ENCODE data around the gene RPN2. TPM values are rescaled to one million over a fixed set of nuclear protein-coding genes. Genes with fewer than 3 reads are reported as not detected.

RPN2 gene
- total and polyA plus RNA-seq, 9 of the 15 experiments (the other 6 are each of a cell fraction or from before 2014, with no cell fraction given): 168 to 548 (median 325) TPM

DNA sequence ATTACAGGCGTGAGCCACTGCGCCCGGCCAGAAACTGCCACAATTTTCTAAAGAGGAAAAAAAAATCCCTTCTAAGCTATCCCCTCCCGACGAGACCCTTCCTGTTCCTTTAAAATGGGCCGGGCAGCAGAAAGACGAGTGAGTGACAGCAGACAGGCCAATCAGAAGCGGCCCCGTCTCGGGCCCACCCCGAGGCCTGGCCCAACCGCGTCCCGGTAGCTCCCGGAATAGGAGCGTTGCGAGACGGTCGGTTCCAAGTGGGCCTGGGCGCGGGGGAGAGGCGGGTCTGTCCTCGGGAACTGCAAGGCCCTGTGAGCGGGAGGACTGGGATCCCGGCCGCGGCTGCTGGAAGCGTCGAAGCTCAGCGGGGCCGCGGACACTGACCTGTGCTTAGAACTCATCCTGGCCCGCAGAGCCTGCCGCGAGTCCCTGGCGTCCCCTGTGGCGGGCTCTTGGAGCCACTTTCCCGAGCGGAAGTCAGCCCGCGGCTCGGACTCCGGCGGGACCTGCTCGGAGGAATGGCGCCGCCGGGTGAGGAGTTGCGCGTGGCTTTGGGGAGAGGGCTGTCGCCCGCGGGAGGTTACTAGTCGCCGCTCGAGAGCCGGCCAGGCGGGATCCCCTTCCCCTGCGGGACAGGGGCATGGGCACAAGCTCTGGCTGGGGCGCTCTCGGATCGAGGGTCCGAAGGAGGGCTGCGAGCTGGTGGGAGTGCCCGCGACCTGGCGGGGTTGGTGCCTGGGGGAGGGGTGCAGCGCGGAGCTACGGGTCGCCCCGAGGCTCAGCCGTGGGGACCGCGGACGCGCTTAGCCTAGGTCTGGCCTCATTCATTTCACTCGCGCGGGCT is at the start of gene RPN2, which contains the start of gene MROH8 (continued):
- peak; percentile 68 to 91 (median 87) for TF ChIP-seq YY1 (IDR thresholded peaks at IDR 0.05; ENCODE audit: borderline replicate concordance in 1 of 3, control insufficient read depth in 1 of 3, extremely low read depth in 1 of 3, insufficient read depth in 3 of 3, insufficient read length in 1 of 3, insufficient replicate concordance in 2 of 3, low read depth in 1 of 3, low read length in 2 of 3)
- TF ChIP-seq, protein P1, sequence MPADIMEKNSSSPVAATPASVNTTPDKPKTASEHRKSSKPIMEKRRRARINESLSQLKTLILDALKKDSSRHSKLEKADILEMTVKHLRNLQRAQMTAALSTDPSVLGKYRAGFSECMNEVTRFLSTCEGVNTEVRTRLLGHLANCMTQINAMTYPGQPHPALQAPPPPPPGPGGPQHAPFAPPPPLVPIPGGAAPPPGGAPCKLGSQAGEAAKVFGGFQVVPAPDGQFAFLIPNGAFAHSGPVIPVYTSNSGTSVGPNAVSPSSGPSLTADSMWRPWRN (IDR thresholded peaks at IDR 0.05; ENCODE audit: low read depth): no peak
- no peak for TF ChIP-seq GABPB2 (CRISPR knock-in tag; conservative IDR thresholded peaks at IDR 0.05)
- no peak for TF ChIP-seq ZNF583 (CRISPR knock-in tag; IDR thresholded peaks at IDR 0.05)
- 0 out of 2 replicates have a peak, but pooled peaks have one; percentile 12 for TF ChIP-seq GTF2E2 (tag; IDR thresholded peaks at IDR 0.05)
- 0 out of 2 replicates have a peak, but pooled peaks have one; percentile 54 for TF ChIP-seq SREBF1 (IDR thresholded peaks at IDR 0.05; ENCODE audit: borderline replicate concordance, low read depth, low read length)
- no peak for TF ChIP-seq HNRNPK (IDR thresholded peaks at IDR 0.05; ENCODE audit: low read depth, low read length, poor library complexity, severe bottlenecking)
- TF ChIP-seq CBFA2T3 (IDR thresholded peaks at IDR 0.05): peak; percentile 21; the same call in 1 of the 2 replicates
- no peak for TF ChIP-seq CHD1 (IDR thresholded peaks at IDR 0.05; ENCODE audit: low read length)
- no peak; the same call in 1 of the 2 replicates for TF ChIP-seq CEBPG (CRISPR knock-in tag; IDR thresholded peaks at IDR 0.05)
- no peak for TF ChIP-seq CEBPG (tag; conservative IDR thresholded peaks at IDR 0.05 in 1 of 2, IDR thresholded peaks at IDR 0.05 in 1 of 2)
- TF ChIP-seq ZNF79 (CRISPR knock-in tag; IDR thresholded peaks at IDR 0.05; ENCODE audit: low read depth): no peak
- no peak for TF ChIP-seq RHOXF2B (CRISPR knock-in tag; conservative IDR thresholded peaks at IDR 0.05)
- no peak; the same call in 1 of the 2 replicates for TF ChIP-seq ZC3H4 (CRISPR knock-in tag; IDR thresholded peaks at IDR 0.05; ENCODE audit: borderline replicate concordance)
- TF ChIP-seq, protein P2, sequence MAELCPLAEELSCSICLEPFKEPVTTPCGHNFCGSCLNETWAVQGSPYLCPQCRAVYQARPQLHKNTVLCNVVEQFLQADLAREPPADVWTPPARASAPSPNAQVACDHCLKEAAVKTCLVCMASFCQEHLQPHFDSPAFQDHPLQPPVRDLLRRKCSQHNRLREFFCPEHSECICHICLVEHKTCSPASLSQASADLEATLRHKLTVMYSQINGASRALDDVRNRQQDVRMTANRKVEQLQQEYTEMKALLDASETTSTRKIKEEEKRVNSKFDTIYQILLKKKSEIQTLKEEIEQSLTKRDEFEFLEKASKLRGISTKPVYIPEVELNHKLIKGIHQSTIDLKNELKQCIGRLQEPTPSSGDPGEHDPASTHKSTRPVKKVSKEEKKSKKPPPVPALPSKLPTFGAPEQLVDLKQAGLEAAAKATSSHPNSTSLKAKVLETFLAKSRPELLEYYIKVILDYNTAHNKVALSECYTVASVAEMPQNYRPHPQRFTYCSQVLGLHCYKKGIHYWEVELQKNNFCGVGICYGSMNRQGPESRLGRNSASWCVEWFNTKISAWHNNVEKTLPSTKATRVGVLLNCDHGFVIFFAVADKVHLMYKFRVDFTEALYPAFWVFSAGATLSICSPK (IDR thresholded peaks at IDR 0.05; ENCODE audit: borderline replicate concordance): no peak
- TF ChIP-seq, protein P3, sequence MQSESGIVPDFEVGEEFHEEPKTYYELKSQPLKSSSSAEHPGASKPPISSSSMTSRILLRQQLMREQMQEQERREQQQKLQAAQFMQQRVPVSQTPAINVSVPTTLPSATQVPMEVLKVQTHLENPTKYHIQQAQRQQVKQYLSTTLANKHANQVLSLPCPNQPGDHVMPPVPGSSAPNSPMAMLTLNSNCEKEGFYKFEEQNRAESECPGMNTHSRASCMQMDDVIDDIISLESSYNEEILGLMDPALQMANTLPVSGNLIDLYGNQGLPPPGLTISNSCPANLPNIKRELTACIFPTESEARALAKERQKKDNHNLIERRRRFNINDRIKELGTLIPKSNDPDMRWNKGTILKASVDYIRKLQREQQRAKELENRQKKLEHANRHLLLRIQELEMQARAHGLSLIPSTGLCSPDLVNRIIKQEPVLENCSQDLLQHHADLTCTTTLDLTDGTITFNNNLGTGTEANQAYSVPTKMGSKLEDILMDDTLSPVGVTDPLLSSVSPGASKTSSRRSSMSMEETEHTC (IDR thresholded peaks at IDR 0.05): no peak
- peak; percentile 89 for TF ChIP-seq POLR2H (tag; IDR thresholded peaks at IDR 0.05; ENCODE audit: low read depth)
- TF ChIP-seq PCBP2 (IDR thresholded peaks at IDR 0.05; ENCODE audit: low read depth, low read length, poor library complexity, severe bottlenecking): no peak
- peak; percentile 56 for TF ChIP-seq POU5F1 (IDR thresholded peaks at IDR 0.05; ENCODE audit: borderline replicate concordance, low read depth, low read length, partially characterized antibody)
- TF ChIP-seq HMG20A (CRISPR knock-in tag; conservative IDR thresholded peaks at IDR 0.05): no peak
- TF ChIP-seq, protein P4, sequence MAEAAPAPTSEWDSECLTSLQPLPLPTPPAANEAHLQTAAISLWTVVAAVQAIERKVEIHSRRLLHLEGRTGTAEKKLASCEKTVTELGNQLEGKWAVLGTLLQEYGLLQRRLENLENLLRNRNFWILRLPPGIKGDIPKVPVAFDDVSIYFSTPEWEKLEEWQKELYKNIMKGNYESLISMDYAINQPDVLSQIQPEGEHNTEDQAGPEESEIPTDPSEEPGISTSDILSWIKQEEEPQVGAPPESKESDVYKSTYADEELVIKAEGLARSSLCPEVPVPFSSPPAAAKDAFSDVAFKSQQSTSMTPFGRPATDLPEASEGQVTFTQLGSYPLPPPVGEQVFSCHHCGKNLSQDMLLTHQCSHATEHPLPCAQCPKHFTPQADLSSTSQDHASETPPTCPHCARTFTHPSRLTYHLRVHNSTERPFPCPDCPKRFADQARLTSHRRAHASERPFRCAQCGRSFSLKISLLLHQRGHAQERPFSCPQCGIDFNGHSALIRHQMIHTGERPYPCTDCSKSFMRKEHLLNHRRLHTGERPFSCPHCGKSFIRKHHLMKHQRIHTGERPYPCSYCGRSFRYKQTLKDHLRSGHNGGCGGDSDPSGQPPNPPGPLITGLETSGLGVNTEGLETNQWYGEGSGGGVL (CRISPR knock-in tag; IDR thresholded peaks at IDR 0.05): no peak
